CD4-positive, alpha-beta T cell treated with Interleukin-4 for 4 hours (primary cell): Measurements from ENCODE around the gene CARMIL3.

Experiments
- DNase-seq: peaks from one replicate; pipeline ENCODE4 v3.0.0-alpha.2; 2020

Gene CARMIL3

GRCh38 chr14:24064091-24064795, 12.4 kb downstream of the CARMIL3 start:
- no peak for DNase-seq

GRCh38 chr14:24064856-24065255, 13.0 kb downstream of the CARMIL3 start:
- DNase-seq = no peak

- no peak for DNase-seq
Observed at GRCh38 chr14:24065408-24065807, 13.6 kb downstream of the CARMIL3 start.

- DNase-seq = no peak
Observed at GRCh38 chr14:24066496-24067132, 14.8 kb downstream of the CARMIL3 start.

- no peak for DNase-seq
Observed at GRCh38 chr14:24067133-24068082, 15.6 kb downstream of the CARMIL3 start.

- no peak for DNase-seq
Observed at GRCh38 chr14:24068711-24069410, 17.1 kb downstream of the CARMIL3 start.

- no peak for DNase-seq
Observed at GRCh38 chr14:24069411-24069735, 17.6 kb downstream of the CARMIL3 start.

GRCh38 chr14:24070285-24071143, 18.7 kb downstream of the CARMIL3 start:
- no peak for DNase-seq

- no peak for DNase-seq
Observed at GRCh38 chr14:24071144-24071697, 19.4 kb downstream of the CARMIL3 start, which contains the start of gene CPNE6. Gene CPNE6 (plus strand): TSS chr14:24071562. CDS start chr14:24072937, 1,375 bp downstream.

GRCh38 chr14:24071836-24072430, 20.1 kb downstream of the CARMIL3 start:
- no peak for DNase-seq

GRCh38 chr14:24072436-24072835, 20.6 kb downstream of the CARMIL3 start:
- DNase-seq = no peak

GRCh38 chr14:24072881-24073877, 21.4 kb downstream of the CARMIL3 start:
- no peak for DNase-seq

- no peak for DNase-seq
Observed at GRCh38 chr14:24074625-24075484, 23.0 kb downstream of the CARMIL3 start.

GRCh38 chr14:24075485-24076301, 23.9 kb downstream of the CARMIL3 start:
- no peak for DNase-seq

- no peak for DNase-seq
Observed at GRCh38 chr14:24076302-24076601, 24.4 kb downstream of the CARMIL3 start.

- DNase-seq = no peak
Observed at GRCh38 chr14:24077086-24077485, 25.3 kb downstream of the CARMIL3 start.

- no peak for DNase-seq
Observed at GRCh38 chr14:24078146-24078545, 26.3 kb downstream of the CARMIL3 start.

- DNase-seq = no peak
Observed at GRCh38 chr14:24079491-24080141, 27.8 kb downstream of the CARMIL3 start.
